Natural killer cell (primary cell): Measurements from ENCODE around the gene ZC3HAV1. TPM values are rescaled to one million over a fixed set of nuclear protein-coding genes. Genes with fewer than 3 reads are reported as not detected.

Experiments
- ATAC-seq, 3 donors: fragments of 150-1000 bp in 2 of 3; fragments of 200-7000 bp in 1 of 3; cut with Tn5 transposase; 1 replicate in 1 of 3; 2 replicates in 2 of 3; pipeline ENCODE4 v1.10.0; 2021; ENCODE audit warnings: mild to moderate bottlenecking in 2 of 3, moderate library complexity in 2 of 3
- DNase-seq, 2 donors: peaks; one replicate each; pipeline versions ENCODE4 v3.0.0 to v3.0.0-alpha.2; 2013 to 2021; ENCODE audit warnings: mixed read lengths in 1 of 2
- H3K27ac ChIP-seq: one replicate; pipeline ENCODE4 v1.5.1; 2013; ENCODE audit warnings: mild to moderate bottlenecking, low read length
- H3K27me3 ChIP-seq: one replicate; pipeline ENCODE4 v1.6.1; 2013; ENCODE audit warnings: low read length; ENCODE audit not compliant: control insufficient read depth, insufficient read depth
- H3K36me3 ChIP-seq: one replicate; pipeline ENCODE4 v1.6.1; 2013; ENCODE audit warnings: low read length; ENCODE audit not compliant: control insufficient read depth, insufficient read depth
- H3K4me1 ChIP-seq: one replicate; pipeline ENCODE4 v1.6.1; 2013; ENCODE audit warnings: low read length; ENCODE audit not compliant: control insufficient read depth, insufficient read depth
- H3K4me3 ChIP-seq: one replicate; pipeline ENCODE4 v1.5.1; 2013; ENCODE audit warnings: low read length
- H3K9me3 ChIP-seq: one replicate; pipeline ENCODE4 v1.6.1; 2013; ENCODE audit warnings: low read length; ENCODE audit not compliant: control insufficient read depth, insufficient read depth
- H3K27ac Mint-ChIP-seq, 2 donors: one replicate each; pipeline ENCODE4 v1.8.0; 2022; ENCODE audit warnings: mild to moderate bottlenecking in 2 of 2, mixed read lengths in 2 of 2, moderate library complexity in 1 of 2
- H3K27me3 Mint-ChIP-seq, 2 donors: one replicate each; pipeline ENCODE4 v1.8.0; 2022; ENCODE audit warnings: low read depth in 2 of 2, mixed read lengths in 2 of 2
- H3K36me3 Mint-ChIP-seq: one replicate; pipeline ENCODE4 v1.8.0; 2022; ENCODE audit warnings: mixed read lengths
- H3K4me1 Mint-ChIP-seq, 2 donors: one replicate each; pipeline ENCODE4 v1.8.0; 2022; ENCODE audit warnings: mixed read lengths in 2 of 2
- H3K4me3 Mint-ChIP-seq: one replicate; pipeline ENCODE4 v1.8.0; 2022; ENCODE audit warnings: mild to moderate bottlenecking, moderate library complexity, mixed read lengths
- H3K9me3 Mint-ChIP-seq, 2 donors: one replicate each; pipeline ENCODE4 v1.8.0; 2022; ENCODE audit warnings: mixed read lengths in 2 of 2
- CTCF ChIP-seq: fragments of 200-600 bp; IDR thresholded peaks from one replicate; pipeline ENCODE4 v1.8.0; 2022; ENCODE audit warnings: antibody characterized with exemption
- WGBS: methylation state at CpG from one replicate; pipeline ENCODE4 v1.1.7; 2013; ENCODE audit warnings: missing lambda C conversion rate; ENCODE audit not compliant: insufficient coverage; 5-methylcytosine and 5-hydroxymethylcytosine counted together
- intact Hi-C: fragments of 100-400 bp; cut with micrococcal nuclease; formaldehyde crosslinking; loops from one replicate; pipeline ENCODE4 v1.14.2; 2022
- total RNA-seq, 4 donors: library from RNA; stranded (reverse); fragments of 120-200 nt in 1 of 4; gene quantifications; one replicate each; pipeline versions ENCODE4 v1.2.3 to v1.2.4, GENCODE V29; 2013 to 2022

ZC3HAV1 gene
- total RNA-seq, 3 donors from 2014 or later (not counting 1 experiment from before 2014, with no cell fraction given), result 129 to 153 (median 137) TPM

GRCh38 chr7:139036901-139037300 is 72.6 kb downstream of the ZC3HAV1 start:
- no peak for DNase-seq
- H3K4me3 Mint-ChIP-seq, result peak overlapping the region; percentile 79
- H3K36me3 ChIP-seq, result no peaks in the 10 kb centered on the region
- WGBS, result 82% methylated on average over 3 of the region's 3 CpGs
- no peak for TF ChIP-seq CTCF
- peaks cover 14 to 28% of the 10 kb centered on the region in 2 donors for H3K4me1 Mint-ChIP-seq
- H3K27me3 ChIP-seq, result no peaks in the 10 kb centered on the region
- no peaks in the 10 kb centered on the region for H3K9me3 ChIP-seq
- H3K27me3 Mint-ChIP-seq, result peaks cover 0 to 12% of the 10 kb centered on the region in 2 donors
- H3K4me3 ChIP-seq, result no peak overlapping the region
- H3K9me3 Mint-ChIP-seq, result no peaks in the 10 kb centered on the region
- H3K4me1 ChIP-seq, result peaks cover 13% of the 10 kb centered on the region
- no peak for ATAC-seq
- no peak overlapping the region for H3K27ac ChIP-seq
- H3K36me3 Mint-ChIP-seq, result no peaks in the 10 kb centered on the region
- H3K27ac Mint-ChIP-seq, result no peak overlapping the region
- intact Hi-C loops, result no loop called here

- WGBS, result 2% methylated on average over 82 of the region's 82 CpGs
- H3K27ac ChIP-seq, result no peak within 1 kb of the TSS
Measured at GRCh38 chr7:139035586-139036353, 73.8 kb downstream of the ZC3HAV1 start, which contains the start of gene ZC3HAV1L. TSS of gene ZC3HAV1L (minus strand) at chr7:139036042. CDS start at chr7:139036017, 25 bp downstream.

GRCh38 chr7:139034855-139035585 is 74.5 kb downstream of the ZC3HAV1 start:
- WGBS, result 13% methylated on average over 46 of the region's 47 CpGs
- peaks cover 13% of the 10 kb centered on the region for H3K4me1 ChIP-seq
- no peaks in the 10 kb centered on the region for H3K36me3 Mint-ChIP-seq
- no peaks in the 10 kb centered on the region for H3K9me3 Mint-ChIP-seq
- no peak overlapping the region for H3K27ac ChIP-seq
- ATAC-seq (peak; percentile 27 to 34 (median 30)), DNase-seq (peak in 1 of 2 donors; percentile 33)
- no peaks in the 10 kb centered on the region for H3K9me3 ChIP-seq
- H3K27me3 Mint-ChIP-seq, result peaks cover 0 to 12% of the 10 kb centered on the region in 2 donors
- no peak for TF ChIP-seq CTCF
- intact Hi-C loops, result no loop called here
- H3K4me3 ChIP-seq, result peak overlapping the region; percentile 19
- H3K36me3 ChIP-seq, result no peaks in the 10 kb centered on the region
- no peak overlapping the region for H3K27ac Mint-ChIP-seq
- peak overlapping the region; percentile 68 for H3K4me3 Mint-ChIP-seq
- H3K27me3 ChIP-seq, result no peaks in the 10 kb centered on the region
- peaks cover 4 to 12% of the 10 kb centered on the region in 2 donors for H3K4me1 Mint-ChIP-seq

More at GRCh38 chr7:139035586-139036353, 73.8 kb downstream of the ZC3HAV1 start, which contains the start of gene ZC3HAV1L:
- Mint-ChIP-seq H3K4me3 (peak within 1 kb of the TSS; percentile 79), H3K4me1 (peaks cover 4 to 16% of the 10 kb centered on the region in 2 donors), H3K27ac (peak within 1 kb of the TSS in 1 of 2 donors; percentile 39), H3K27me3 (peaks cover 0 to 12% of the 10 kb centered on the region in 2 donors), H3K9me3 (no peaks in the 10 kb centered on the region), H3K36me3 (no peaks in the 10 kb centered on the region)
- no peak for TF ChIP-seq CTCF
- Histone ChIP-seq H3K36me3 (no peaks in the 10 kb centered on the region), H3K9me3 (no peaks in the 10 kb centered on the region), H3K4me3 (peak within 1 kb of the TSS; percentile 19), H3K27me3 (no peaks in the 10 kb centered on the region), H3K4me1 (peaks cover 13% of the 10 kb centered on the region)
- DNase-seq (peak; percentile 25 to 56), ATAC-seq (peak; percentile 63 to 76 (median 70))
- intact Hi-C loops, result no loop called here
